K562 (cell line): Measurements from ENCODE around the gene CCDC159. TPM values are rescaled to one million over a fixed set of nuclear protein-coding genes. Genes with fewer than 3 reads are reported as not detected.

ENCODE experiments used
- FOSL1 ChIP-seq: fragments of 200-800 bp; sonication (Bioruptor generic); conservative IDR thresholded peaks from 2 replicates; pipeline ENCODE4 v1.6.1; 2016; ENCODE audit warnings: missing genetic modification characterization, missing compliant biosample characterization
- HDAC2 ChIP-seq: fragments of 450-650 bp; IDR thresholded peaks from 2 replicates; pipeline ENCODE4 v1.6.1; 2016; ENCODE audit warnings: mild to moderate bottlenecking
- NFATC3 ChIP-seq: fragments of 450-650 bp; IDR thresholded peaks from 2 replicates; pipeline ENCODE4 v1.6.1; 2017; ENCODE audit warnings: mild to moderate bottlenecking
- NFYB ChIP-seq: IDR thresholded peaks from 2 replicates; pipeline ENCODE4 v1.6.1; 2011; ENCODE audit warnings: mild to moderate bottlenecking, moderate library complexity; ENCODE audit not compliant: insufficient read length; ENCODE audit errors: extremely low read depth
- RBFOX2 ChIP-seq: fragments of 200-400 bp; formaldehyde crosslinking; IDR thresholded peaks from 2 replicates; pipeline ENCODE4 v1.6.1; 2017; ENCODE audit warnings: low read depth, mild to moderate bottlenecking, low read length, moderate library complexity
- SAFB ChIP-seq: fragments of 200-400 bp; formaldehyde crosslinking; IDR thresholded peaks from 2 replicates; pipeline ENCODE4 v1.6.1; 2017; ENCODE audit warnings: low read depth, low read length, borderline replicate concordance
- SMAD1 ChIP-seq: fragments of 150-350 bp; IDR thresholded peaks from 2 replicates; pipeline ENCODE4 v1.6.1; 2014; ENCODE audit warnings: low read length, low read depth; ENCODE audit not compliant: partially characterized antibody
- STAT5A ChIP-seq: IDR thresholded peaks from 2 replicates; pipeline ENCODE4 v1.6.1; 2012; ENCODE audit warnings: low read length, inconsistent platforms, borderline replicate concordance
- U2AF2 ChIP-seq: fragments of 200-400 bp; formaldehyde crosslinking; optimal IDR thresholded peaks from 2 replicates; pipeline ENCODE3; 2017; ENCODE audit warnings: low read depth, mild to moderate bottlenecking, low read length
- YBX1 ChIP-seq: fragments of 450-650 bp; IDR thresholded peaks from 2 replicates; pipeline ENCODE4 v1.7.1; 2016; ENCODE audit warnings: mild to moderate bottlenecking
- ZFP30 ChIP-seq: fragments of 250-450 bp; sonication (Bioruptor Pico); IDR thresholded peaks from 2 replicates; pipeline ENCODE4 v1.8.0; 2022; ENCODE audit warnings: moderate library complexity, mild to moderate bottlenecking, inconsistent platforms, borderline replicate concordance
- ZNF217 ChIP-seq: sonication (generic); formaldehyde crosslinking; IDR thresholded peaks from 2 replicates; pipeline ENCODE4 v1.8.0; 2022; ENCODE audit warnings: mild to moderate bottlenecking, missing genetic modification reagents
- ZNF239 ChIP-seq: fragments of 250-450 bp; sonication (Bioruptor Pico); IDR thresholded peaks from 2 replicates; pipeline ENCODE4 v1.4.0; 2020; ENCODE audit warnings: mild to moderate bottlenecking
- ZNF253 ChIP-seq: fragments of 250-450 bp; sonication (Bioruptor Pico); conservative IDR thresholded peaks from 2 replicates; pipeline ENCODE4 v1.6.1; 2021; ENCODE audit warnings: mild to moderate bottlenecking
- ZNF3 ChIP-seq: fragments of 250-450 bp; sonication (Bioruptor Pico); IDR thresholded peaks from 2 replicates; pipeline ENCODE4 v1.5.0; 2021; ENCODE audit warnings: mild to moderate bottlenecking, moderate library complexity
- ZNF445 ChIP-seq: fragments of 250-450 bp; sonication (Bioruptor Pico); IDR thresholded peaks from 2 replicates; pipeline ENCODE4 v1.4.0; 2020; ENCODE audit warnings: low read depth, mild to moderate bottlenecking, moderate library complexity
- ZNF551 ChIP-seq: fragments of 250-450 bp; sonication (Bioruptor Pico); IDR thresholded peaks from 2 replicates; pipeline ENCODE4 v1.5.0; 2021; ENCODE audit warnings: mild to moderate bottlenecking, moderate library complexity
- ZNF79 ChIP-seq: fragments of 250-450 bp; sonication (Bioruptor Pico); IDR thresholded peaks from 2 replicates; pipeline ENCODE4 v1.4.0; 2020; ENCODE audit warnings: low read depth, mild to moderate bottlenecking, moderate library complexity
- polyA plus RNA-seq, 8 experiments: library from polyadenylated mRNA; depleted of rRNA in 4 of 8; stranded (reverse) in 5 of 8; unstranded in 3 of 8; fragments of >200 nt; fragmentation: Nextera tagmentation in 2 of 8; fragmentation: Illumina TruSeq in 1 of 8; extraction: Ambion mirVana in 2 of 8; extraction: Trizol in 1 of 8; gene quantifications; 2 replicates each; pipeline versions ENCODE4 v1.2.1 to v1.2.3, GENCODE V29; 2011 to 2014; ENCODE audit warnings: inconsistent platforms in 1 of 8, missing spikeins in 1 of 8
- total RNA-seq, 7 experiments: library from RNA; depleted of rRNA in 6 of 7; stranded (reverse); fragments of >200 nt in 6 of 7; fragmentation: Illumina TruSeq in 2 of 7; extraction: Trizol in 2 of 7; gene quantifications; 2 replicates each; pipeline versions ENCODE4 v1.2.1 to v1.2.3, GENCODE V29; 2011 to 2021; ENCODE audit warnings: low replicate concordance in 1 of 7
- TF ChIP-seq, protein P1 (sequence below): sonication (generic); formaldehyde crosslinking; IDR thresholded peaks from 2 replicates; pipeline ENCODE4 v1.8.0; 2023; ENCODE audit warnings: mild to moderate bottlenecking, missing genetic modification reagents
- TF ChIP-seq, protein P2 (sequence below): fragments of 450-650 bp; IDR thresholded peaks from 2 replicates; pipeline ENCODE4 v1.6.1; 2017; ENCODE audit warnings: mild to moderate bottlenecking, moderate library complexity
- TF ChIP-seq, protein P3 (sequence below): fragments of 250-450 bp; sonication (Bioruptor Pico); IDR thresholded peaks from 2 replicates; pipeline ENCODE4 v1.8.0; 2021; ENCODE audit warnings: mild to moderate bottlenecking, moderate library complexity
- TF ChIP-seq, protein P4 (sequence below): fragments of 250-450 bp; sonication (Bioruptor Pico); IDR thresholded peaks from 2 replicates; pipeline ENCODE4 v1.5.0; 2021
- TF ChIP-seq, protein P5 (sequence below): fragments of 450-650 bp; IDR thresholded peaks from 2 replicates; pipeline ENCODE4 v1.6.1; 2018; ENCODE audit warnings: mild to moderate bottlenecking, low read depth; ENCODE audit not compliant: partially characterized antibody

CCDC159 gene
- total and polyA plus RNA-seq, 9 of the 15 experiments (the other 6 are each of a cell fraction or from before 2014, with no cell fraction given) = 0.68 to 10.1 (median 4.7) TPM

DNA sequence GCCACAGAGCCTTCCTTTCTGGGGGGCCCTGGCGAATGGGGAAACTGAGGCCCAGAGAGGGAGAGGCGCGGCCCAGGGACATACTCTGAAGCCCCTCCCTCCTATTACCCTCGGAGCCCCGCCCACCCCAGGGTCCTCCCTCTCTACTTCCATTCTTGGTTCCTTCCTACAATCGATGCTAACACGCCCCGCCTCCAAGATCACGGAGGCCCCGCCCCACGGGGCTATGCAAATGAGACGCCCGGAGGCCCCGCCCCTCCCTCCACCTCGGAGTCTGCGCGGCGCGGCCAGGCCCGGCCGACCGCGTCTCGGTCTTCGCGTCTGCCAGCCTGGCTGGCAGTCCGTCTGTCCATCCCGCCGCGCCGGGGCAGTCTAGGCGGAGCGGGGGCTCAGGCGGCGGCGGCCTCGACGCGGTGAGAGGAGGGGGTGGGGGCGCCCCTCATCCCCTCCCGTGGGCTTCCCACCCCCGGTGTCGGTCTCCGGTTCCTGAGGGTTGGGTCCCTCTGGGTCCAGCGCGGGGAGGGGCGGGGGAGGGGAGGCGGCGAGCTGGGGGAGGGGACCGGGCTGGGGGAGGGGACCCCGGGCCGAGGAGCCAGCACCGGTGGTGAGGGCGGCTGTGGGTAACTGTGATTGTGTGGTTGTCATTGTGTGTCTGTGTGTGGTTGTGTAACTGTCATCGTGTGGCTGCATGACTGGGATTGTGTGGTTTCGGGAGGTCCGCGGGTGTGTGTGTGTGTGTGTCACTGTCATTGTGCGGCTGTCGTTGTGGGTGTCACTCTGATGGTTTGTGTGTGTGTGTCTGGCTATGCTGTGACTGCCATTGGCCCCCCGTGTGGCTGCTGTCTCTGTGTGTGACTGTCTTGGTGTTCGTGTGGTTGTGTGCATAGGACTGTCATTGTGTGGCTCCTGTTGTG is 9.1 kb downstream of the CCDC159 start, which contains the start of gene PLPPR2 (continued):
- TF ChIP-seq, protein P1, sequence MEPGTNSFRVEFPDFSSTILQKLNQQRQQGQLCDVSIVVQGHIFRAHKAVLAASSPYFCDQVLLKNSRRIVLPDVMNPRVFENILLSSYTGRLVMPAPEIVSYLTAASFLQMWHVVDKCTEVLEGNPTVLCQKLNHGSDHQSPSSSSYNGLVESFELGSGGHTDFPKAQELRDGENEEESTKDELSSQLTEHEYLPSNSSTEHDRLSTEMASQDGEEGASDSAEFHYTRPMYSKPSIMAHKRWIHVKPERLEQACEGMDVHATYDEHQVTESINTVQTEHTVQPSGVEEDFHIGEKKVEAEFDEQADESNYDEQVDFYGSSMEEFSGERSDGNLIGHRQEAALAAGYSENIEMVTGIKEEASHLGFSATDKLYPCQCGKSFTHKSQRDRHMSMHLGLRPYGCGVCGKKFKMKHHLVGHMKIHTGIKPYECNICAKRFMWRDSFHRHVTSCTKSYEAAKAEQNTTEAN (CRISPR knock-in tag) = no peak
- TF ChIP-seq, protein P2, sequence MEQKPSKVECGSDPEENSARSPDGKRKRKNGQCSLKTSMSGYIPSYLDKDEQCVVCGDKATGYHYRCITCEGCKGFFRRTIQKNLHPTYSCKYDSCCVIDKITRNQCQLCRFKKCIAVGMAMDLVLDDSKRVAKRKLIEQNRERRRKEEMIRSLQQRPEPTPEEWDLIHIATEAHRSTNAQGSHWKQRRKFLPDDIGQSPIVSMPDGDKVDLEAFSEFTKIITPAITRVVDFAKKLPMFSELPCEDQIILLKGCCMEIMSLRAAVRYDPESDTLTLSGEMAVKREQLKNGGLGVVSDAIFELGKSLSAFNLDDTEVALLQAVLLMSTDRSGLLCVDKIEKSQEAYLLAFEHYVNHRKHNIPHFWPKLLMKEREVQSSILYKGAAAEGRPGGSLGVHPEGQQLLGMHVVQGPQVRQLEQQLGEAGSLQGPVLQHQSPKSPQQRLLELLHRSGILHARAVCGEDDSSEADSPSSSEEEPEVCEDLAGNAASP = no peak
- TF ChIP-seq ZNF217 (CRISPR knock-in tag) (no peak), ZNF551 (CRISPR knock-in tag) (no peak), STAT5A (no peak), ZNF445 (no peak), RBFOX2 (peak; percentile 73), ZFP30 (CRISPR knock-in tag) (no peak), ZNF79 (no peak), HDAC2 (peak; percentile 49; the same call in 1 of the 2 replicates), YBX1 (no peak), NFATC3 (no peak), NFYB (no peak), ZNF253 (CRISPR knock-in tag) (no peak), ZNF3 (CRISPR knock-in tag) (no peak), SAFB (no peak), U2AF2 (no peak), FOSL1 (tag) (no peak), SMAD1 (no peak), ZNF239 (CRISPR knock-in tag) (no peak)
- TF ChIP-seq, protein P3, sequence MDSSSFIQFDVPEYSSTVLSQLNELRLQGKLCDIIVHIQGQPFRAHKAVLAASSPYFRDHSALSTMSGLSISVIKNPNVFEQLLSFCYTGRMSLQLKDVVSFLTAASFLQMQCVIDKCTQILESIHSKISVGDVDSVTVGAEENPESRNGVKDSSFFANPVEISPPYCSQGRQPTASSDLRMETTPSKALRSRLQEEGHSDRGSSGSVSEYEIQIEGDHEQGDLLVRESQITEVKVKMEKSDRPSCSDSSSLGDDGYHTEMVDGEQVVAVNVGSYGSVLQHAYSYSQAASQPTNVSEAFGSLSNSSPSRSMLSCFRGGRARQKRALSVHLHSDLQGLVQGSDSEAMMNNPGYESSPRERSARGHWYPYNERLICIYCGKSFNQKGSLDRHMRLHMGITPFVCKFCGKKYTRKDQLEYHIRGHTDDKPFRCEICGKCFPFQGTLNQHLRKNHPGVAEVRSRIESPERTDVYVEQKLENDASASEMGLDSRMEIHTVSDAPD = no peak
- TF ChIP-seq, protein P4, sequence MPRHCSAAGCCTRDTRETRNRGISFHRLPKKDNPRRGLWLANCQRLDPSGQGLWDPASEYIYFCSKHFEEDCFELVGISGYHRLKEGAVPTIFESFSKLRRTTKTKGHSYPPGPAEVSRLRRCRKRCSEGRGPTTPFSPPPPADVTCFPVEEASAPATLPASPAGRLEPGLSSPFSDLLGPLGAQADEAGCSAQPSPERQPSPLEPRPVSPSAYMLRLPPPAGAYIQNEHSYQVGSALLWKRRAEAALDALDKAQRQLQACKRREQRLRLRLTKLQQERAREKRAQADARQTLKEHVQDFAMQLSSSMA = no peak
- TF ChIP-seq, protein P5, sequence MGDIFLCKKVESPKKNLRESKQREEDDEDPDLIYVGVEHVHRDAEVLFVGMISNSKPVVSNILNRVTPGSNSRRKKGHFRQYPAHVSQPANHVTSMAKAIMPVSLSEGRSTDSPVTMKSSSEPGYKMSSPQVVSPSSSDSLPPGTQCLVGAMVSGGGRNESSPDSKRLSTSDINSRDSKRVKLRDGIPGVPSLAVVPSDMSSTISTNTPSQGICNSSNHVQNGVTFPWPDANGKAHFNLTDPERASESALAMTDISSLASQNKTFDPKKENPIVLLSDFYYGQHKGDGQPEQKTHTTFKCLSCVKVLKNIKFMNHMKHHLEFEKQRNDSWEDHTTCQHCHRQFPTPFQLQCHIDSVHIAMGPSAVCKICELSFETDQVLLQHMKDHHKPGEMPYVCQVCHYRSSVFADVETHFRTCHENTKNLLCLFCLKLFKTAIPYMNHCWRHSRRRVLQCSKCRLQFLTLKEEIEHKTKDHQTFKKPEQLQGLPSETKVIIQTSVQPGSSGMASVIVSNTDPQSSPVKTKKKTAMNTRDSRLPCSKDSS = no peak
